GM19395 (cell line): Measurements from ENCODE around the gene SLC12A9.
"Not testable (repeated sequence)": the region's sequence is repeated elsewhere in the genome, so short reads cannot be mapped to it uniquely, and the experiment has no call there.

ENCODE experiments used
- ATAC-seq: cut with Tn5 transposase; IDR thresholded peaks from one replicate; pipeline ENCODE4 v1.9.1; 2021; ENCODE audit warnings: mild to moderate bottlenecking, moderate library complexity; ENCODE audit not compliant: unreplicated experiment

The SLC12A9 gene

DNA sequence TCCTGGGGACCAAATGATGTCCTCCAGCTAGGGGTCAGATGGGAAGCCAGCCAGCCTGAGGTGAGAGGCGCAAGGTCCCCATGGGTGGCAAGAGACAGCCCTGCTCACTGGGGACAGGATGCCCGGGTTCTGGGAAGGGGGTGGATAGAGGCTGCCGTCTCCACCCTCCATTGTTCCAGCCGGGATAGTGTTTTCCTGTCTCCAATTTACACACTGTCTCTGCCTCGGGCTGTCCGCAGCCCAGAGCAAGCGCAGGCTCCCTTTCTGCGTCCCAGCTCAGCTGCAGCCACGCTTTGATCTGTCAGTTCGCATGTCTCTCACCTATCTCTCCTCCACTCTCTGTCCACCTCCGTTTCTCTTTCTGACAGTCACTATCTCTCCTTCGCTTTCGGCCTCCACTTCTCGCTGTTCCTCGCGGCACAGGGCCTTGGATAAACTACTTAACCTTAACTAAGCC lies 27.3 kb upstream of the SLC12A9 start:
- ATAC-seq, result no peak

DNA sequence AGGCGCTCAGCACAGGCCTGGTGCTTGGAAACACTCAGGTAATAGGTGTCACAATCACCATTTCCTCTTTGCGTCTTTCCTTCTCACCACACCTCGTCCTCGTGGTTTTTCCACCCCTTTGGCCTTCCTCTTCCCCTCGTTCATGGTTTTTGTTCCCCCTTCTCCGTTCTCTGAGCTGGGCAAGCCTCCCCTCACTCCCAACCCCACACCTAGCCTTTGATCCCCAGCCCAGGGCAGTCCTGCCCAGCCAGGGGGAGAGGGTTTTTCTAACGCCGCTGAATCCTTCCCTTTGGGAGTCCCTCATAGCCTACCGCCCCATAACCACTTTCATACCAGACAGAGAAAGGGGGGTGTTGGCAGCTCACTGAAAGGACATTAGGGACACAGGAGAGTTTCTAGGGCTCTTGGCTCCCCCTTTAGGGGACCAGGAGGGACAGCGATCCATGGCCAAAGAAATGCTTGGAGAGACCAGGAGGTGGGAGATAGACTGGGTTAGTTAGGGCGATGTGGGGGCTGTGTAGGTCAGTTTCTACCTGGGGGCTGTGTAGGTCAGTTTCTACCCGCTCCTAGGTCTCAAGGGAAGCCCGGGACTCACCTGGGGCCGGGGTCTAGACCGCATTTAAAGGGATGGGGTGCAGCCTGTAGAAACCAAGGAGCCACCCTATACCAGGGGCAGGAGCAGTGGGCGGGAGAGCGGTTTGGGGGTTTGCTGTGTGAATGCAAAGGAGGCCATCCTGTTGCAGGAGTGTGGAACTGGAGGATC lies 26.6 kb upstream of the SLC12A9 start:
- ATAC-seq, result no peak

DNA sequence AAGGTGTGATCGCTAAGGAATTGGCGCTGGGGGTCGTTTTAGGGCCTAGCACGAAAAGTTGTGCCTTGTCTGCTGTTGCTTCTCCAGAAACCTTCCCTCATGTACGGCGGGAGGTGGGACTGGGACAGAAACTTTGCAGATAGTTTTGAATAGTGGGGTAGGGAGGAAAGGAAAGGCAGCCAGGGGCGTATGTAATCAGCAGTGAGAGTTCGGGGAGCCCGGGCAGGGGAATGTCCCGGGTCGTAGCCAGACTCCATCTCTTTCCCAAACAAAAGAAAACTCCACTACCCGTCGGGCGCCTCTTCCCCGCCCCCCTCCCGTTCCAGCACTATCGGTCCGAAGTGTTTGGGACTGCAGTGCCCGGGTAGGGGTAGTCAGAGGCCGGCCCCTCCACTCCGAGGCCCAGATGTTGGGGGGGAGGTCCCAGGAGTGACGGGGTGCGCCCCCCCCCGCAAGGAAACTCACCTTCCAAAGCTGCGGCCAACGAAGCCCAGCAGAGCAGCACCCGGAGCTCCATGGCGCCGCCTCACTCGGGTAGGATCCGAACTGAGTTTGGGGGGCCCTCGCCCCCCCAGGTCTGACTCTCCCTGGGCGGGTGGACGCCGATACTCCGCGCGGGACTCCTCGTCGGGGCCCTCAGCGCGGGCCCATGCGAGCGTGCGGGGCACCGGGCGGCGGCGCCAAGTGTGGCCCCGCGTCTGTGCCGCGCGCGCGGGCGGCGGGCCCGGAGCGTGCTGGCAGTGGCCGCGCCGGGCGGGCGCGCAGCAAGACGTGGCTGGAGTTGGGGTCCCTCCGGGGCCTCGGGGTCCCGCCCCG lies 25.8 kb upstream of the SLC12A9 start:
- no peak for ATAC-seq

DNA sequence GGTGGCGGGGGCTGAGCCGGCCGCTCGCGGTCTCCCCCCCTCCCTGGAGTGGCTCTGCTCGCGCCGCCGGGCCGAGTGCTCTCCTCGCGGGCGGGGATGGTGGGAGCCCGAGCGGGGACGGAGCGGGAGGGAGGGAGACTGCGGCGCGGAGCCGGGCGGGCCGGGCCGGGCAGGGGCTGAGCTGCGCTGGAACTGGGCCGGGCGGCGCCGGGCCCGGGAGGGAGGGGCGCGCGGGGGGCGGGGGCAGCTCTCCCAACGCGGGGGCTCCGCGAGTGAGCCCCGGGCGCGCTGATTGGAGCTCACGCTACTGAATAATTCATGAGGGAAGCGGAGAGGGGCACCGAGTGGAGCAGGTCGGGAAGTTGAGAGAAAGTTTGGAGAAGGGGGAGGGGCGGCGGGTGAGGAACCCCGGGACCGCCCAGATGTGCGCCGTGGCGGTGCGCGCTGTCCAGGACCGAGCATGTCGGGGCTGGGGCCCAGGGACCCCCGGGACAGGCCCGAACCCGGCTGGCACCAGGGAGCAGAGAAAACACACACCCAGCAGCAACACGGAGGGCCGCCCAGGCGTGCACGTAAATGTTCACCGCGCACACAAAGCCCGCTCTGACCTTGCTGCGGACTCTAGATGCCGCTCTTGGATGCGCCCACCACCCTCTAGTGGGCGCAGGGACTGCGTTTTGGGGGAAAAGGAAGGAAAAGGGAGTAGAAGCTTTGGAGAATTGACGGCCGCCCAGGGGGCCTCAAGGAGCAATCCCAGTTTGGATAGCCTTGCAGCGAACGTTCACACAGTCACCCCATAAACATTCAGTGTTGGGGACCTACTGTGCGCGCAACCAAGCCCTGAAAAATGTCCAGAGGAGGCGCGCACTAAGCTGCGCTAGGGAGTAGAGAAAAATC lies 24.9 kb upstream of the SLC12A9 start, which contains the start of gene EPHB4:
Gene EPHB4, minus strand, starts transcription at position 194 of the 897 bp plus-strand sequence. CDS start 493 bp downstream, outside the sequence.
- ATAC-seq, result no peak

DNA sequence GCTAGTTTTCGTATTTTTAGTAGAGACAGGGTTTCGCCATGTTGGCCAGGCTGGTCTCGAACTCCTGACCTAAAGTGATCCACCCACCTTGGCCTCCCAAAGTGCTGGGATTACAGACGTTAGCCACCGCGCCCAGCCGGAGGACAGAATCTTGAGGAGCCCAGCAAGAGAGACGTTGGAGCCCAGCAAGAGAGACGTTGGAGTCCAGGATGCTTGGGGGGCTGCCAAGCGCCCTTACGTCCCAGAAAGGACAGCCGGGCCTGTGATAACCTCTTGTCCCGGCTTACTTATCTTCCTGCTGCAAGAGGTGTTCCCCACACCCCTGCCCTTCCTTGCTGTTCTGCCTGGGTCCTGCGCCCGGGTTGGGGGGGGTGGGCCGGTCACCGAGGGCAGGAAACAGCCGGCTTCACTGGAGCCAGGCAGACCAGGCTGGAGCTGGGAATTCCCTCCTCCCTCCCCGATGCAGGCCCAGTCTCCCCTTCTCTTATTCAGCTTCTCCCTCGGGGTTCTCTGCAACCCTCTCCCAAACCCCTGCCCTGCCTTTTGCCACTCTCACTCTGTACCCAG lies 23.3 kb upstream of the SLC12A9 start:
- no peak for ATAC-seq

DNA sequence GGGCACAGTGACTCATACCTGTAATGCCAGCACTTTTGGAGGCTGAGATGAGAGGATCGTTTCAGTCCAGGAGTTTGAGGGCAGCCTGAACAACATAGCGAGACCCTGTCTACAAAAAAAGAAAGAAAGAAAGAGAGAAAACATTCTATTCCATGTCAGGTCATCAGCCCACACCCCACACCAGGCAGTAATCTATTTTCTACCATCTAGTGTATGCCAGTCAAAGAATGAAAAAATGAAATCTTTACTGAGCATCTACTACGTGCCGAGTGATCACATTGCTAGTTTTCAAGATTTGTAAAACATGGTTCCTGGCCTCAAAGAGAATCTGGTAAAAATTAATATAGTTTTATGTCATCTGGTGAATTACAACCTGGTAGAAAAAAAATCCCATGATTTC lies 22.1 kb upstream of the SLC12A9 start:
- ATAC-seq, result no peak

DNA sequence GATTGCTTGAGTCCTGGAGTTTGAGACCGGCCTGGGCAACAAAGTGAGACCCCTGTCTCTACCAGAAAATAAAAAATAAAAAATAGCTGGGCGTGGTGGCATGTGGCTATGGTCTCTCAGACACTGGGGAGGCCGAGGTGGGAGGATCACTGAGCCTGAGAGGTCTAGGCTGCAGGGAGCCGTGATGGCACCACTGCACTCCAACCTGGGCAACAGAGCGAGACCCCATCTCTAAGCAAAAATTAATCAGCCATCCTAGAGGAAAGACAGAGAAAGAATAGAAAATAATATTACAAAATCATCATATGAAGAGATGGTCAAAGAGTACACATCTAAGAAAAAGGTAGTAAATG lies 20.3 kb upstream of the SLC12A9 start:
- no peak for ATAC-seq

DNA sequence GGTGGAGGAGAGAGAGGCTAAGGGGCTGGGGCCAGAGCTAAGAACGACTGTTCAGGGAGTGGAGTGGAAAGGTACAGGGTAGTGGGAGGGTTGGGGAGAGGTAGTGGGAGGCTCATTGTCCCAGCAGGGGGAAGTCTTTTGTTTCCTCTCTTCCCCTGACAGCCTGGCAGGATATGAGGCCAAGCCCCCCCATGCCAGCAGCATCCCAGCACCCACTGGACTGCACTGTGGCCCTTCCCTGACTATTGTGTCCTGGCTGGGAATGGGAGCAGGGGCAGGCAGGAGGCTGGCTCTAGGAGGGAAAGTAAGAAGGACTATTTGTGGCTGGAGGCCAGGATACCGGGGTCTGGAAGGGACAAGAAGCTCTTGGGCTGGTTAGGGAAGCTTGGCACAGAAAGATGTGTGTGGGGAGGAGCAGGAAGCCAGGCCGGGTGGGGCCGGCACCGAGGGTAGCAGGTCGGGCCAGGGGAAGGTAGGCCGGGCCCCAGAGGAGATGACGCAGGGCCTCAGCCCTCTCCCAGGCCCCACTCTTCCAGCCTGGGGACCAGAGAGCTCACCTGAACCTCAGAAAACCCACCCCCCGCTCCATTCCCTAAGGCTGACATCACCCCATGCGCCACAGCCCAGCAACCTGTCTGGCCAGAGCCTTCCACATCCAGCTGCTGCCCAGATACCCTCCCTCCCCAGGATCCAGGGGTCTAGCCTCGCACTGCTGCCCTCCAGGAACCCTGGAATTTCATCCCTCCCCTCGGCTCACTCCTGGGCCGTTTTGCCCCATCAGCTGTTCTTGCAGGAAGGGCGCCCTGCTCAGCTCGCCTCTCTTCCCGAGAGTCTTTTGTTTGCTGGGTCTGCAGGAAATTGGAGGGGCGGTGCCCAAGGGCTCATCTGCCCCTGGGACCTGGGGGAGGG lies 16.4 kb upstream of the SLC12A9 start:
- no peak for ATAC-seq

DNA sequence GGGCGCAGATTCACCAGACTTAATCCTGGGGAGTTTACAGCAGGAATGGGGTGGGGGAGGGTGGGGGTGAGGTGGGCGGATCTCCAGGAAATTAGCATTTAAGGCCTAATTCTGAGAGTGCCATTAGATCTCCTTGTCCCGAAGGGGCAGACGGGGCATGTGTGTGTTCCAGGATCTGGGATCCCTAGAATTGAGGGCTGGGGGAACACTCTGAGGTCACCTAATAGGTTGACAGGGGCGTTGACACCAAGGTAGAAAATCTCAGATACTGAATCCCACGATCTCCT lies 15.8 kb upstream of the SLC12A9 start:
- ATAC-seq, result no peak

DNA sequence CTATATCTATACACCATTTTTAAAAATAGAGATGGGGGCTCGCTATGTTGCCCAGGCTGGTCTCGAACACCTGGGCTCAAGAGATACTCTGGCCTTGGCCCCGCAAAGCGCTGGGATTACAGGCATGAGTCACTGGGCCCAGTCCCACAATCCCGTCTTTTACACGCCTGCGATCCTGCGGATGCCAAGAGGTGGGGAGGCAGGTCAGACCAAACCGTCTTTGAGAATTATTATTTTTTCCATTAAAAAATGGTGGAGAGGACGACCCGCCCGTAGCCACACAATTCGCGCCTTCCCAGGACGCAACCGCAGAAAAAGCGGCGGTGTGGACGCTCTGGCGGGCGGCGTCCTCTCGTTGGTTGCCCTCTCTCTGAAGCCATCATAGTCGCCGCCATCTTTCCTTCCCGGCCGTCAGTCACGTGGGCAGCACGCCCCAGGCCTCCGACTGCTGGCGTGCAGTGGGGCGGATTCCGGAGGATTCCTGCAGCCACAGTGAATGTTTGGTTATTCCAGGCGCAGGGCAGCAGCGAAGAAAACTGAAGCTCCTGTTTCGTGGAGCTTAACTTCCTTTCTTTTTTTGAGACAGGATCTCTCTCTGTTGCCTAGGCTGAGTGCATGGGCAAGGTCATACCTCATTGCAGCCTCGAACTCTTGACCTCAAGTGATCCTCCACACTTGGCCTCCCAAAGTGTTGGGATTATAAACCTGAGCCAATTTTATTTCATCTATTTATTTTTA lies 15.2 kb upstream of the SLC12A9 start:
- ATAC-seq, result no peak

DNA sequence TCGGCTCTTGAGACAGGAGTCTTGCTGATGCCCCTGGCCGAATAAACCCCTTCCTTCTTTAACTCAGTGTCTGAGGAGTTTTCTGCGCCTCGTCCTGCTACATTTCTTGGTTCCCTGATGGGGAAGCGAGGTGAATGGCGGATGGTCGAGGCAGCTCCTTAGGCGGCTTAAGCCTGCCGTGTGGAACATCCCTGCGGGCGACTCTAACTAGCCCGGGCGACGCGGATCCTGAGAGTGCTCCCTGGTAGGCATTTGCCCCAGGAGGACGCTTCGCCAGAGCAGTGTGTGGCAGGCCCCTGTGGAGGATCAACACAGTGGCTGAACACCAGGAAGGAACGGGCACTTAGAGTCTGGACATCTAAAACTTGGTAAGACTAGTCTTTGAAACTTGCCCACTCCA lies 13.2 kb upstream of the SLC12A9 start:
- ATAC-seq, result no peak

DNA sequence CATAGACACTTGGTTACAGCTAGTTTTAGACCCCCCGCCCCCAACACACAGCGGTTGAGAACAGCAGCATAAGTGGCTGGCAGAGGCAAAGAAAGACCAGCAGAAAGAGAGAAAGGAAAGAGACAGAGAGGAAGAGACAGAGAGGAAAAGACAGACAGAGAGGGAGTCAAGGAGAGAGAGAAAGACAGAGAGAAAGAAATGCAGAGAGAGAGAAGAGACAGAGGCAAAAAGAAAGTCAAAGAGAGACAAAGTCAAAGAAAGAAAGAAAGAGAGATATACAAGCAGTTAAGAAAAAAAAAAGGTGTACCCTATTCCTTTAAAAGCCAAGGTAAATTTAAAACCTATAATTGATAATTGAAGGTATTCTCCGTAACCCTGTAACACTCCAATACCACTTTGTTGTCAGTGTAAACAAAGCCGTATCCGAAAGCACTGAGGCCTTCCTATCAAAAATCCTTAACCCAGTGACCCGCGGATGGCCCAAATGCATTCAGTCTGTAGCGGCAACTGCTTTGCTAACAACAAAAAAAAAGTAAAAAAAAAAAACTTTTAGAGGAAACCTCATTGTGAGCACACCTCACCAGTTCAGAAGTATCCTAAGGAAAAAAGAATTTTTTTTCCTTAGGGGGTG lies 11.9 kb upstream of the SLC12A9 start:
- no peak for ATAC-seq

DNA sequence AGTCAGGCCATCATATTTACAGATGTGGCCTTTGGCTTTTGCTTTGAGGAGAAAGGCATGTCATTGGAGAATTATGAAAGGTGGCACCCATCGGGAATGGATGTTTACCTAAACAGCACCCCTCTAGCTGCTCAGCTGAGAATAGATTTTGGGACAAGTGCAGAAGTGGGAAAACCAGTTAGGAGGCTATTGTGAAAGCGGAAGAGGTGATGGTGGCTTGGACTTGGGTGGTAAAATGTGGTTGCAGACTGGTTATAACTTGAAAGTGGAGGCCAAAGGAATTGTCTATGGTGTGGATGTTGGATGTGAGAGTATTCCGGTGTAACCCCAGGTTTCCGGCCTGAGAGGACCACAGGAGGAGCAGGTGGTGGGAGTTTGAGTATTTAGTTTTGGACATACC lies 5.2 kb upstream of the SLC12A9 start:
- no peak for ATAC-seq

DNA sequence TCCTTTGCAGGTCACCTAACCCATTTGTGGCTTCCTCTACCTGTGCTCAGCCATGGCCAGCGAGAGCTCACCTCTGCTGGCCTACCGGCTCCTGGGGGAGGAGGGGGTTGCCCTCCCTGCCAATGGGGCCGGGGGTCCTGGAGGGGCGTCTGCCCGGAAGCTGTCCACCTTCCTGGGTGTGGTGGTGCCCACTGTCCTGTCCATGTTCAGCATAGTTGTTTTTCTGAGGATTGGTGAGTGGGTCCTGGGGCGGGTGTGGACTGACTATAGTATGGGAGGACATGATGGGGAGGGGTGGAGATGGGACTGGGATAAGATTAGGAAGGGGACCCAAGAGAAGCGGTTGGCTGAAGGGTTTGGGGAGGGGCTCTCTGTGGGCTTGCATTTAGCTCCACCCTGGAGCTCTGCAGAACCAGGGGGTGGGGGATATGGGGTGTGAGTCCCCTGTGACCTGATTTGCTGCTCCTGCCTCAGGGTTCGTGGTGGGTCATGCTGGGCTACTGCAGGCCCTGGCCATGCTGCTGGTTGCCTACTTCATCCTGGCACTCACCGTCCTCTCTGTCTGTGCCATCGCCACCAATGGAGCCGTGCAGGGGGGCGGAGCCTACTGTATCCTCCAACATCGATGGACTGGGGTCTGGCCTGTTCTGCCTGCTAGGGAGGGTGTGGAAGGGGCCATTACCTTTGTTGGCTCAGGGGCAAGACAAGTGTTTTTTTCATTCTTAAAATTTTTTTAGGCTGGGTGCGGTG lies 1.8 kb downstream of the SLC12A9 start:
- no peak for ATAC-seq

DNA sequence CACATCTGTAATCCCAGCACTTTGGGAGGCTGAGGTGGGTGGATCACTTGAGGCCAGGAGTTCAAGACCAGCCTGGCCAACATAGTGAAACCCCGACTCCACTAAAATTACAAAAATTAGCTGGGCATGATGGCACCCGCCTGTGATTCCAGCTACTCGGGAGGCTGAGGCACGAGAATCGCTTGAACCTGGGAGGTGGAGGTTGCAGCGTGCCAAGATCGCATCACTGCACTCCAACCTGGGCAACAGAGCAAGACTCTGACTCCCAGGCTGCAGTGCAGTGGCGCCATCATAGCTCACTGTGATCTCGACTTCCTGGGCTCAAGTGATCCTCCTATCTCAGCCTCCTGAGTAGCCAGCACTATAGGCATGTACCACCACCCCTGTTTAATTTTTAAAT lies 2.4 kb downstream of the SLC12A9 start:
- not testable (repeated sequence) for ATAC-seq

DNA sequence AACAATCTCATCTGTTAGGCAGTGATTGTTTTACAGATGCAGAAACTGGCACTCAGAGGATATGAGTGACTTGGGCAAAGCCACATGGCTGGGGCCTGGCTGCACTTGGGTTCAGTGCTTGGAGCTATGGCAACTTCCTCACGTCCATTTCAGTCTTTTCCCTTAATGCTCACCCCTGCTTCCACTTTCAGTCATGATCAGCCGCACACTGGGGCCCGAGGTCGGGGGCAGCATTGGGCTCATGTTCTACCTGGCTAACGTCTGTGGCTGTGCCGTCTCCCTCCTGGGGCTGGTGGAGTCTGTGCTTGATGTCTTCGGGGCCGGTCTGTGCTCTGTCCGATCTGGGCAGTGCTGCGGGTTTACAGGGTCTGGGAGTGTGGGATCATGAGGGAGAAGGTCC lies 3.0 kb downstream of the SLC12A9 start:
- no peak for ATAC-seq

DNA sequence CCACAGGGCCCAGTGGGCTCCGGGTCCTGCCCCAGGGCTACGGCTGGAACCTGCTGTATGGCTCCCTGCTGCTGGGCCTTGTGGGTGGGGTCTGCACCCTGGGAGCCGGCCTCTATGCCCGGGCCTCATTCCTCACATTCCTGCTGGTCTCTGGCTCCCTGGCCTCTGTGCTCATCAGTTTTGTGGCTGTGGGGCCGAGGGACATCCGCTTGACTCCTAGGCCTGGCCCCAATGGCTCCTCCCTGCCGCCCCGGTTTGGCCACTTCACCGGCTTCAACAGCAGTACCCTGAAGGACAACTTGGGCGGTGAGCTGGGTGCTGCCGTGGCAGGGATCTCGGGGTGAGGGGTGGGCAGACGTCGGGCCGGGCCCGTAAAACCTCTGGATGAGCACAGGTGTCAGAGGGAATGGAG lies 4.4 kb downstream of the SLC12A9 start:
- ATAC-seq, result no peak

DNA sequence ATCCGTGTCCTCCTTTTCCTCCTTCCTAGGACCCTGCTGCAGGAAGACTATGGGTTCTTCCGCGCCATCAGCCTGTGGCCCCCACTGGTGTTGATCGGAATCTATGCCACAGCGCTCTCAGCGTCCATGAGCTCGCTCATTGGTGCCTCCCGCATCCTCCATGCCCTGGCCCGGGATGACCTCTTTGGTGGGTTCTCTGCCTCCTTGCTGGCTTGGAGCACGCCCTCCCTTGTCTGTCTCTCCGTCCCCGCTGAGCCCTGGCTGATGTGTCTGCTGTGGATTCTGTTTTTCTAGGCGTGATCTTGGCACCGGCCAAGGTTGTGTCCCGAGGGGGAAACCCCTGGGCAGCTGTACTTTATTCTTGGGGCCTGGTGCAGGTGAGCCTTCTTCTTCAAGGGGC lies 7.3 kb downstream of the SLC12A9 start:
- ATAC-seq, result no peak
